ENCODE measurements around the gene PALD1. TPM values are rescaled to one million over a fixed set of nuclear protein-coding genes. Genes with fewer than 3 reads are reported as not detected.
"Not testable (repeated sequence)": the region's sequence is repeated elsewhere in the genome, so short reads cannot be mapped to it uniquely, and the experiment has no call there.

The PALD1 gene
- total RNA-seq, 3 donors from 2014 or later = 1.9 to 7.5 (median 5.9) TPM

DNA sequence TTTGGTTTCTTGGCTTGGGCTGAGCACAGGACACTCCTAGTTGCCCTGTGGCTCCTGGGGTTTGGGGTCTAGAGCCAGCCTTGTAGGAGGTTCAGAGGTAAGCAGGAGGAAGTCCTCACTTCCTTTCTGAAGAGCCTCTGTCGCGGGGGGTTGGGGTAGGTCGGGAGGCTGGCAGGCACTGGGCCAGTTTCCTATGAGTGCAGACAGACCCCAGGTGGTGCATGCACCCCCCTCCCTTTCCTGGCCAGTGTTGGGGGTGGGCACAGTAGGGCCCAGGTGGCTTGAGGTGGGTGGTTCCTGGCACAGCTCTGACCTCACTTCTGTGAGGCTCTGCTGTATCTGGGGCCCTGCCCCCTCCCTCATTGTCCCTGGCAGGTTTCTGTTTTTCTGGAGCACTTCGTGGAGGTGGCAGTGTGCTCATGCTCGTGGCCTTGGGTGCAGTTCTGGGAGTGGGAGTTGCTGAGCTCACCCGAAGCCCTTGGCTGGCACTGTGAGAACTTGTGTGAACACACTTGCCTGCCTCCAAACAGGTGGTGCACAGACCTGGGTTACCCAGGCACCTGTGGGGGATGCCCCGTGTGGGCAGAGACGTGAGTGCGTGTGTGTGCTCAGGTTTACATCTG, 1.8 kb downstream of the PALD1 start:
- no peaks in the 10 kb centered on the region for H3K9me3 ChIP-seq
- DNase-seq (ENCODE audit: low spot score in 2 of 2) = no peak
- H3K4me1 ChIP-seq = peaks cover 11% of the 10 kb centered on the region in 2 donors
- TF ChIP-seq POLR2AphosphoS5 (IDR thresholded peaks at IDR 0.05) (no peak), POLR2A (IDR thresholded peaks at IDR 0.05) (no peak)
- TF ChIP-seq, protein P1, sequence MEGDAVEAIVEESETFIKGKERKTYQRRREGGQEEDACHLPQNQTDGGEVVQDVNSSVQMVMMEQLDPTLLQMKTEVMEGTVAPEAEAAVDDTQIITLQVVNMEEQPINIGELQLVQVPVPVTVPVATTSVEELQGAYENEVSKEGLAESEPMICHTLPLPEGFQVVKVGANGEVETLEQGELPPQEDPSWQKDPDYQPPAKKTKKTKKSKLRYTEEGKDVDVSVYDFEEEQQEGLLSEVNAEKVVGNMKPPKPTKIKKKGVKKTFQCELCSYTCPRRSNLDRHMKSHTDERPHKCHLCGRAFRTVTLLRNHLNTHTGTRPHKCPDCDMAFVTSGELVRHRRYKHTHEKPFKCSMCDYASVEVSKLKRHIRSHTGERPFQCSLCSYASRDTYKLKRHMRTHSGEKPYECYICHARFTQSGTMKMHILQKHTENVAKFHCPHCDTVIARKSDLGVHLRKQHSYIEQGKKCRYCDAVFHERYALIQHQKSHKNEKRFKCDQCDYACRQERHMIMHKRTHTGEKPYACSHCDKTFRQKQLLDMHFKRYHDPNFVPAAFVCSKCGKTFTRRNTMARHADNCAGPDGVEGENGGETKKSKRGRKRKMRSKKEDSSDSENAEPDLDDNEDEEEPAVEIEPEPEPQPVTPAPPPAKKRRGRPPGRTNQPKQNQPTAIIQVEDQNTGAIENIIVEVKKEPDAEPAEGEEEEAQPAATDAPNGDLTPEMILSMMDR (IDR thresholded peaks at IDR 0.05) = no peak
- H3K36me3 ChIP-seq = no peaks in the 10 kb centered on the region
- H3K27ac ChIP-seq = no peak overlapping the region
- H3K27me3 ChIP-seq = no peaks in the 10 kb centered on the region
- peak overlapping the region in 2 of 3 donors; percentile 67 to 80 for H3K4me3 ChIP-seq
- intact Hi-C loops (cut with DNase I; ENCODE audit: low total_unique reads) = no loop called here

GRCh38 chr10:70481105-70481504, 2.5 kb downstream of the PALD1 start:
- intact Hi-C loops (cut with DNase I; ENCODE audit: low total_unique reads) = no loop called here
- Histone ChIP-seq H3K27me3 (no peaks in the 10 kb centered on the region), H3K4me3 (no peak overlapping the region), H3K36me3 (no peaks in the 10 kb centered on the region), H3K9me3 (no peaks in the 10 kb centered on the region), H3K27ac (no peak overlapping the region), H3K4me1 (peaks cover 11% of the 10 kb centered on the region in 2 donors)
- DNase-seq (ENCODE audit: low spot score in 2 of 2) = no peak
- TF ChIP-seq POLR2AphosphoS5 (IDR thresholded peaks at IDR 0.05) (no peak), POLR2A (IDR thresholded peaks at IDR 0.05) (no peak)
- TF ChIP-seq, protein P1 (IDR thresholded peaks at IDR 0.05) = no peak

DNA sequence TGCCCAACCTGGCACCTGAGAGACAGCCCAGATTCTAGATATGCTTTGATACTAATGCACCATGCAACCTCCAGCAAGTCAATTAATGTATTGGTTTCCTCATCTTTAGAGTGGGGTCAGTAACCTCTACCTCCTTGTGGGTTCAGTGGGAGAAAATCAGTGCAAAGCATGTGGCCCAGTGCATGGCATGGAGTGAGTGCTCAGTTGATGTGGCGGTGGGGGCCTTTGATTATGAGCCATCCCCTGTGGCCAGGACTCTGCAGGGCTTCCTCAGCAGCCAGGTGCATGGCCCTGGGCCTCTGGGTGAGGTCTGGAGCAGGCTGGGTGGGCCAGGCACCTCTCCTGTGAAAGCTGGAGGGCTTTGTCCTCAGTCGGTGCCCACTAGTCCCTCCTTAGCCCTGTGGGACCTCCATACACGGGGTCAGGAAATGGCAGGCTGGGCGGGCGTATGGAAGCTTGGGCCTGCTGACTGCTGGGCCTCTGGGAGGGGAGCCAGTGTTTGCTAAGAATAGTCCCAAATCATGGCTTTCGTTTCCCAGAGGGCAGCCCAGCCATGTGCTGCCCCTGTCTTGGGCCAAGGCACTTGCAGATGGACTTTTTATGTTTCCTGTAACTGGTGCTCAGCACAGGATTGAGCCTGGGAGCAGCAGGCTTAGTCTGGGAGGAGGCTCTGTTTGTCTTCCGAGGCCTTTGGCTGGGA, 3.4 kb downstream of the PALD1 start:
- H3K4me1 ChIP-seq = peaks cover 11% of the 10 kb centered on the region in 2 donors
- no peak for DNase-seq (ENCODE audit: low spot score in 2 of 2)

DNA sequence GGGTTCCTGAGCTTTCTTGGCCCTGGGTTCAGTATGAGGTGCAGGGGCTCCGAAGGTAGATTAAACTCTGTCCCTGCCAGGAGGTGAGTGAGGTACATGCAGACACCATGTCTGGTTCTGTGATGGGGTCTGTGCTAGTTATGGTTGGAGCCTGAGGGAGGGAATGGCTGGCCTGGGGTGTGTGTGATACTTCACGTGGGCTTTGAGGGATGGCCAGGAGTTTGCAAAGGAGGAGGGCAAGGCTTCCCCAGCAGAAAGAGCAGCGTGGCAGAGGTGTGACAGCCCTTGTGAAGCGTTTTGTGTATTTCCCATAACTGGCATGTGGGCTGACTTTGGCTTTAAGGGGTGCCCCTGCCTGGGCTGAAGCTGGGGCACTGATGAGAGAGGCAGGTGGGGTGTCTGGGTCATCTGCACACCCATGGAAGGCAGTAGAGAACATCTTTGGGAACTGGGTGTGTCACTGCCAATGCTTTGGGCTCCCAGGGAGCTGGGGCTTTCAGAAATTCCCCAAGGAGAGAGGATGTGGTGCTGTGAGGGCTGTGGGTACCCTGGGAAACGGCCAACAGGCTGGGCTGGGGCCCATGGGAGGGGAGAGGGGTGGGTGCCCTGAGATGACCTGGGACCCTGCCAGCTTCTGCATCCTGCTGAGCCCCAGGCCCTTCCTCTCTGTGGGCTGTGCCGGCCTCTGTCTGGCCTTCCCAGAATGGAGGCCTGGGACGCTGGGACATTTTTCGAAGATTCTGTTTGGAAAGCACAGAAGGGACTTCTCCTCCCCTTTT, 4.6 kb downstream of the PALD1 start:
- H3K9me3 ChIP-seq = no peaks in the 10 kb centered on the region
- no peaks in the 10 kb centered on the region for H3K27me3 ChIP-seq
- peaks cover 6 to 8% of the 10 kb centered on the region in 2 donors for H3K4me1 ChIP-seq
- intact Hi-C loops (cut with DNase I; ENCODE audit: low total_unique reads) = no loop called here
- DNase-seq (ENCODE audit: low spot score in 2 of 2) = no peak
- H3K36me3 ChIP-seq = no peaks in the 10 kb centered on the region
- TF ChIP-seq POLR2A (IDR thresholded peaks at IDR 0.05) = no peak
- TF ChIP-seq POLR2AphosphoS5 (IDR thresholded peaks at IDR 0.05) = no peak
- TF ChIP-seq, protein P1 (IDR thresholded peaks at IDR 0.05) = no peak
- no peak overlapping the region for H3K4me3 ChIP-seq
- peak overlapping the region in 1 of 2 donors; percentile 61 for H3K27ac ChIP-seq

More for the DNA sequence above, 3.4 kb downstream of the PALD1 start:
- no peaks in the 10 kb centered on the region for H3K36me3 ChIP-seq
- peak overlapping the region in 1 of 2 donors; percentile 61 for H3K27ac ChIP-seq
- TF ChIP-seq, protein P1 (IDR thresholded peaks at IDR 0.05) = no peak
- no peak for TF ChIP-seq POLR2A (IDR thresholded peaks at IDR 0.05)
- peak in 2 of 3 donors; percentile 25 to 41 for TF ChIP-seq POLR2AphosphoS5 (IDR thresholded peaks at IDR 0.05)
- no peaks in the 10 kb centered on the region for H3K9me3 ChIP-seq
- H3K27me3 ChIP-seq = no peaks in the 10 kb centered on the region
- intact Hi-C loops (cut with DNase I; ENCODE audit: low total_unique reads) = no loop called here
- H3K4me3 ChIP-seq = no peak overlapping the region

DNA sequence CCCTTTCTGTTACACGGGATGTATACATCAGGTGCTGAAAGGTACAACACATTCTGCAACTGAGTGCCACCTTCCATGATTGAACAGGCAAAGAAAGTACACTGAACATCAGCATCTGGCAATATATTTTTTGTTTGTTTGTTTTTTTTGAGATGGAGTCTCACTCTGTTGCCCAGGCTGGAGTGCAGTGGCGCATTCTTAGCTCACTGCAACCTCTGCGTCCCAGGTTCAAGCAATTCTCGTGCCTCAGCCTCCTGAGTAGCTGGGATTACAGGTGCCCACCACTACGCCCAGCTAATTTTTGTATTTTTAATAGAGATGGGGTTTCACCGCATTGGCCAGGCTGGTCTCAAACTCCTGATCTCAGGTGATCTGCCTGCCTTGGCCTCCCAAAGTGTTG, 5.3 kb downstream of the PALD1 start:
- DNase-seq (ENCODE audit: low spot score in 2 of 2); H3K36me3 ChIP-seq; H3K27ac ChIP-seq; H3K9me3 ChIP-seq; H3K4me1 ChIP-seq; intact Hi-C loops (cut with DNase I; ENCODE audit: low total_unique reads); H3K4me3 ChIP-seq; H3K27me3 ChIP-seq: not testable (repeated sequence)

Data from breast epithelium (tissue), 4 donors.